SK-N-MC (cell line): Measurements from ENCODE around the gene QKI.

Source experiments
- EZH2 ChIP-seq: fragments of 200-600 bp; sonication (generic); IDR thresholded peaks from one replicate; pipeline ENCODE4 v1.6.1; 2017; ENCODE audit warnings: antibody characterized with exemption
- FOXP2 ChIP-seq: optimal IDR thresholded peaks from 2 replicates; pipeline ENCODE3; 2011; ENCODE audit warnings: mild to moderate bottlenecking, moderate library complexity; ENCODE audit not compliant: insufficient read depth; ENCODE audit errors: extremely low read length, control extremely low read depth
- POLR2AphosphoS5 ChIP-seq: IDR thresholded peaks from 2 replicates; pipeline ENCODE4 v1.6.1; 2012; ENCODE audit warnings: mild to moderate bottlenecking, low read depth, low read length, borderline replicate concordance

- no peak for TF ChIP-seq EZH2
- no peak for TF ChIP-seq POLR2AphosphoS5
- no peak for TF ChIP-seq FOXP2
These were observed 165.4 kb downstream of the QKI start for GRCh38 chr6:163579880-163580295.
